Small intestine (tissue), 16 donors: ENCODE results near the gene MYLIP. TPM values are rescaled to one million over a fixed set of nuclear protein-coding genes. Genes with fewer than 3 reads are reported as not detected.

Source experiments
- DNase-seq, 2 donors: peaks; one replicate each; pipeline versions ENCODE4 v3.0.0 to v3.0.0-alpha.2; 2013
- FAIRE-seq: peaks from 2 replicates; lab custom pipeline; 2012; peaks lifted over from hg19 to GRCh38; lab: Jason Lieb, UNC
- H3K27ac ChIP-seq, 3 donors: one replicate each; pipeline ENCODE4 v1.5.1; 2013; ENCODE audit warnings: low read length in 2 of 3, mild to moderate bottlenecking in 2 of 3, control low read depth in 1 of 3, inconsistent platforms in 1 of 3, low read depth in 1 of 3, moderate library complexity in 1 of 3
- H3K27me3 ChIP-seq, 3 donors: one replicate each; pipeline ENCODE4 v1.6.1; 2013; ENCODE audit warnings: low read length in 3 of 3, inconsistent platforms in 1 of 3; ENCODE audit not compliant: control insufficient read depth in 3 of 3, insufficient read depth in 3 of 3
- H3K36me3 ChIP-seq, 3 donors: one replicate each; pipeline ENCODE4 v1.6.1; 2013; ENCODE audit warnings: low read length in 3 of 3, inconsistent platforms in 1 of 3, low read depth in 1 of 3, mild to moderate bottlenecking in 1 of 3, moderate library complexity in 1 of 3; ENCODE audit not compliant: control insufficient read depth in 3 of 3, insufficient read depth in 2 of 3
- H3K4me1 ChIP-seq, 3 donors: one replicate each; pipeline ENCODE4 v1.6.1; 2013; ENCODE audit warnings: low read length in 2 of 3, inconsistent platforms in 1 of 3, low read depth in 1 of 3, mild to moderate bottlenecking in 1 of 3, moderate library complexity in 1 of 3; ENCODE audit not compliant: control insufficient read depth in 3 of 3, insufficient read depth in 2 of 3
- H3K4me3 ChIP-seq, 3 donors: one replicate each; pipeline ENCODE4 v1.5.1; 2013; ENCODE audit warnings: low read length in 3 of 3, control low read depth in 1 of 3, inconsistent platforms in 1 of 3, low read depth in 1 of 3, mild to moderate bottlenecking in 1 of 3, moderate library complexity in 1 of 3
- H3K9me3 ChIP-seq, 2 donors: one replicate each; pipeline ENCODE4 v1.6.1; 2013; ENCODE audit warnings: low read depth in 1 of 2, low read length in 1 of 2; ENCODE audit not compliant: control insufficient read depth in 2 of 2, insufficient read depth in 1 of 2
- WGBS, 3 donors: extraction: QIAGEN DNeasy Blood & Tissue Kit; methylation state at CpG; one replicate each; pipeline ENCODE4 v1.1.7; 2013; 5-methylcytosine and 5-hydroxymethylcytosine counted together
- long read RNA-seq, 10 donors: transcript quantifications; one replicate each; lab custom pipeline, GENCODE V29; 2026
- polyA plus RNA-seq, 4 donors: library from polyadenylated mRNA; stranded (reverse) in 3 of 4; unstranded in 1 of 4; fragments of 200-250 nt in 3 of 4; fragments of 120-200 nt in 1 of 4; gene quantifications; one replicate each; pipeline versions ENCODE4 v1.2.1 to v1.2.3, GENCODE V29; 2013
- donor health status: healthy with polysubstance abuse.
- donor health status: control.
- donor health status: control.
- donor health status: Bipolar disorder and iron deficiency.
- donor health status: healthy.

The MYLIP gene
- polyA plus RNA-seq: 10 to 100 TPM; 10.7 to 51.2 (median 19.0) TPM
- long read RNA-seq, donor 1, transcript MYLIP-202 (7 exons, 1,666 nt): major isoform, 5 of 5 reads
- long read RNA-seq, donor 1, partial matches to known transcripts: 0 of 5 reads
- long read RNA-seq, donor 1, other reads (novel, unspliced or antisense): 0 of 5 reads
- long read RNA-seq, donor 2, partial matches to known transcripts: 0 of 1 reads
- long read RNA-seq, donor 2, other reads (novel, unspliced or antisense): 0 of 1 reads
- long read RNA-seq, donor 3, partial matches to known transcripts: 0 of 1 reads
- long read RNA-seq, donor 3, other reads (novel, unspliced or antisense): 0 of 1 reads
- long read RNA-seq, donor 4: 0 reads
- long read RNA-seq, donor 5, partial matches to known transcripts: 0 of 1 reads
- long read RNA-seq, donor 5, other reads (novel, unspliced or antisense): 0 of 1 reads
- long read RNA-seq, donor 6, partial matches to known transcripts: 0 of 2 reads
- long read RNA-seq, donor 6, other reads (novel, unspliced or antisense): 0 of 2 reads
- long read RNA-seq, donor 7, transcript MYLIP-202 (7 exons, 1,666 nt): major isoform, 5 of 12 reads
- long read RNA-seq, donor 7, partial matches to known transcripts: 7 of 12 reads
- long read RNA-seq, donor 7, other reads (novel, unspliced or antisense): 0 of 12 reads
- long read RNA-seq, donor 8, partial matches to known transcripts: 0 of 1 reads
- long read RNA-seq, donor 8, other reads (novel, unspliced or antisense): 0 of 1 reads
- long read RNA-seq, donor 9: 0 reads
- long read RNA-seq, donor 10, partial matches to known transcripts: 0 of 4 reads
- long read RNA-seq, donor 10, other reads (novel, unspliced or antisense): 0 of 4 reads

DNA sequence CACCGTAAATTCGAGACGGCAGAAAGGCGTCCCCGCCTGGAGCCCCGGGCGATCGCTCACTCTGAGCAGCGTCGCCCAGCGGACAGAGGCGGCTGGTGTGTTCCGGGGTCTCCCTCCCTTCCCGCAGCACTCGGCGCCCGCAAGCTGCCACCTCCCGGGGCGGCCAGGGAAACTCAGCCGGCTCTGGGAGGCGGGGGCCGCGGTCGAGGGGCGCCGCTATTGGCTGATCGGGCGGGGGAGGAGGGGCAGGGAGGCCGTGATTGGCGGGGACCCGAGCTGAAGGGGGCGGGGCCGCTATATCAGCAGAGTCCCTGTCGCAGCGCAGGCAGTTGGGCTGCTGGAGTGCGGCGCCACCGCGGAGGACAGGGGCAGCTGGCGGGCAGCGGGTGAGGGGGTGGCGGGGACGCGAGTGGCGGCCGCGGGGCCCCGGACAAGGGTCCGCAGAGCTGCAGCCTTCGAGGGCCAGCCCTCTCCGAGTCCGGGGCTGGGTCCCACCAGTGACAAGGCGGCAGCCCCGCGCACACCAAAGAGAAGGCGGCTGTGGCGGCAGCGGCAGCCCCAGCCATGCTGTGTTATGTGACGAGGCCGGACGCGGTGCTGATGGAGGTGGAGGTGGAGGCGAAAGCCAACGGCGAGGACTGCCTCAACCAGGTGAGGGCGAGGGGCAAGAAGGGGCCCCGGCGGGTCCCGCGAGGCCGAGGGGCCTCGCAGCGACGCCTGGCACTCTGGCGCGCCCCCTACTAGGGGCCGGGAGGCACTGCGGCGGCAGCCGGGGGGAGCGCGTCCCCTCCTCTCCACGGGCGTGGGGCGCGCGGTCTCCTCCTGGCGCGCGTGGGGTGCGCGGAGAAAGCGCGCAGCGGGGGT is at the start of gene MYLIP:
MYLIP (plus strand) TSS at position 328 of the 864 bp plus-strand sequence; CDS start at position 565, 237 bp downstream.
- H3K27ac ChIP-seq: peak within 1 kb of the TSS; percentile 61 to 98 (median 98)
- H3K9me3 ChIP-seq: no peaks in the 10 kb centered on the region
- no peak for FAIRE-seq
- H3K4me3 ChIP-seq: peak within 1 kb of the TSS; percentile 63 to 98 (median 90)
- WGBS, 3 donors: 0 to 1% (median 1%) methylated on average over 62 to 95 of the region's 95 CpGs
- no peaks in the 10 kb centered on the region for H3K27me3 ChIP-seq
- DNase-seq: peak; percentile 97 to 98
- peaks cover 0 to 5% (median 4%) of the 10 kb centered on the region in 3 donors for H3K36me3 ChIP-seq
- peaks cover 3 to 15% (median 3%) of the 10 kb centered on the region in 3 donors for H3K4me1 ChIP-seq

DNA sequence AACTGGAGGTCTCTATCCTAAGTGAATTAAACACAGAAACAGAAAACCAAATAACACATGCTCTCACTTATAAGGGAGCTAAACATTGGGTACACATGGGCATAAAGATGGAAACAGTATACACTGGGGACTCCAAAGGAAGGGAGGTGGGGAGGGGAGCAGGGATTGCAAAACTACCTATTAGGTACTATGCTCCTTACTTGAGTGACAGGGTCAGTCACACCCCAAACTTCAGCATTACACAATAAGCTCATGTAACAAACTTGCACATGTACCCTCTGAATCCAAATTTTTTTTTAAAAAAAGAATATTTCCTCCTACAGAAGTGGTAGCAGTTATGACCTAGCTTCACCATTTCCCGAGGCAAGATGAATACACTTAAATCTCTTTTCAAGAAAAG is 49.5 kb upstream of the MYLIP start:
- 1 to 50% (median 30%) methylated on average over 1 of the region's 1 CpG for WGBS, 3 donors
- H3K27me3 ChIP-seq: no peaks in the 10 kb centered on the region

DNA sequence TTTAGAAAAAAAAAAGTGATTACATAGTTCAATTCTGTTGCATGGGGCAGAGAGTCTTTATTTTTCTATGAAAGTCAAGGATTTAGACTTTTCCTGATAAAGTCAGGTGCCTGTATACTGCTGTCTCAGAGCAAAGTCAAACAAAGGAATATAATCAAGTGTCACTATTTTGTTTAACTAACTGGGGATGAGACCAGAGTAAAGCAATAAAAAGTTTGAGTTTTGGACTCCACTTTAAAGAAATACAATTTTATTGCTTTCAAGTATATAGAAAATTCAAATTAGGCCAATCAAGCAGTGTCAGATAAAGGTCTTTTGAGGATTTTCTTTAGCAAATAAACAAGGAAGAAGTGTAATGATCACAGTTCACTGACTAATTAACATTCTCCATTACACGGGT is 48.7 kb upstream of the MYLIP start:
- Histone ChIP-seq H3K36me3 (no peaks in the 10 kb centered on the region), H3K4me1 (peaks cover 0 to 12% (median 2%) of the 10 kb centered on the region in 3 donors), H3K9me3 (no peaks in the 10 kb centered on the region), H3K27me3 (no peaks in the 10 kb centered on the region), H3K4me3 (no peak overlapping the region), H3K27ac (no peak overlapping the region)
- FAIRE-seq: no peak
- peak in 1 of 2 donors; percentile 56 for DNase-seq
- WGBS, 3 donors: 14 to 43% (median 34%) methylated on average over 1 of the region's 1 CpG

More for the DNA sequence above, 49.5 kb upstream of the MYLIP start:
- Histone ChIP-seq H3K27ac (no peak overlapping the region), H3K4me1 (peaks cover 0 to 12% (median 2%) of the 10 kb centered on the region in 3 donors), H3K4me3 (no peak overlapping the region), H3K9me3 (no peaks in the 10 kb centered on the region), H3K36me3 (no peaks in the 10 kb centered on the region)
- no peak for DNase-seq
- FAIRE-seq: no peak

DNA sequence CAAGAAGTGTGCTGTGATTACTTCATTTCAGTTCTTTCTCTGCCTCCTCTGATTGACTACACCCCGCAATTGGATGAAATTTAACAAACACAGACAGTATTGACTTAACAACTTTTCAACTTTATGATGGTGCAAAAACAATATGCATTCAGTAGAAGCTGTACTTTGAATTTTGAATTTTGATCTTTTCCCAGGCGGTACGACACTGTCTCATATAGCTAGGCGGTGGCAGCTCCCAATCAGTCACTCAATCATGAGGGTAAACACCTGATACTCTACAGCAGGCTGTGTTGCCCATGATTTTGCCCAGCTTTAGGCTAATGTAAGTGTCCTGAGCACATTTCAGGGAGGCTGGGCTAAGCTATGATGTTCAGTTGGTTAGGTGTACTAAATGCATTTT is 47.6 kb upstream of the MYLIP start:
- H3K4me1 ChIP-seq: peaks cover 0 to 12% (median 2%) of the 10 kb centered on the region in 3 donors
- WGBS, 3 donors: 14 to 65% (median 26%) methylated on average over 4 of the region's 4 CpGs
- DNase-seq: peak; percentile 13 to 50

DNA sequence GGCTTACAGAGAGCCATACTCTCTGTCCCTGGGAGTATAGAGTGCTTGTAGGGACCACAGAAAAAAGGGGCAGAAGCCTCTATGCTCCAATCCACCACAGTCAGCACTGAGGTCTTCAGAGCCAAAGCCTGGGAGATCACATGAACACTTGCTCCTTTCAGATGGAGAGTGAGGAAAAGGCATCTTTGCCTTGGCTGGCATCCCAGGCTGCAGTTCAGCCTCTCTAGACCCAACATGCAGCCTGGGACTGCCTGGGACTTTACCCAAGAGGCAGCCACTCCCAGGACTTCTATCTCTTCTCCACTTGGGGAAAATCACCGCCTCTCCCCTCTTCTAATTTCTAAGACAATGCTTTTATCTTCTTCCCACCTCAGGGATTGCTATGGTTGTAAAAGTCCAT is 46.5 kb upstream of the MYLIP start:
- H3K4me1 ChIP-seq: peaks cover 0 to 12% (median 2%) of the 10 kb centered on the region in 3 donors
- DNase-seq (no peak), FAIRE-seq (no peak)
- H3K4me3 ChIP-seq: no peak overlapping the region
- H3K9me3 ChIP-seq: no peaks in the 10 kb centered on the region
- peaks cover 0 to 3% (median 0%) of the 10 kb centered on the region in 3 donors for H3K27me3 ChIP-seq
- H3K27ac ChIP-seq: no peak overlapping the region
- H3K36me3 ChIP-seq: no peaks in the 10 kb centered on the region
- WGBS, 3 donors: 19 to 80% (median 64%) methylated on average over 1 of the region's 1 CpG

More for the DNA sequence above, 47.6 kb upstream of the MYLIP start:
- Histone ChIP-seq H3K36me3 (no peaks in the 10 kb centered on the region), H3K9me3 (no peaks in the 10 kb centered on the region), H3K27ac (no peak overlapping the region), H3K27me3 (no peaks in the 10 kb centered on the region), H3K4me3 (no peak overlapping the region)
- no peak for FAIRE-seq

DNA sequence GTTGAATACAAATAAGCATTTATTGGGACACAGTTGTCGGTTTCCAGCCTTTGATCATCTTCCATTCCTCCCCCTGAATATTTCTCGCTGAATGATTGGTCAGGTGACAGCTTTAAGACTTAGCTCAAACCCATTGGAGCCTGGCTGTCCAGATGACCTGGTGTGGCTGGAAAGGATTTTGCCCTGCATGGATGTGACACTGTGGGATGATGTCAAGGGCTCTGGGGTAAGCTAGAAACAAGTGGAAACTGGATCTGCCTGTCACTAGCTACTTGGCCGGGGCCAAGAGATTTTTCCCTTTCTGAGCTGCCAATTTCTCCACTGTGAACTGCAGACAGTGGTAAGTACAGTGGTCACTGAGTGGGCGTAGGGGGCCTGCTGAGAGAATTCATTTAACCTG is 41.9 kb upstream of the MYLIP start:
- H3K27me3 ChIP-seq: peaks cover 0 to 3% (median 0%) of the 10 kb centered on the region in 3 donors
- FAIRE-seq (no peak), DNase-seq (no peak)
- no peak overlapping the region for H3K4me3 ChIP-seq
- no peaks in the 10 kb centered on the region for H3K9me3 ChIP-seq
- H3K4me1 ChIP-seq: no peaks in the 10 kb centered on the region
- H3K36me3 ChIP-seq: no peaks in the 10 kb centered on the region
- no peak overlapping the region for H3K27ac ChIP-seq
- WGBS, 3 donors: 56 to 79% (median 71%) methylated on average over 4 of the region's 4 CpGs

DNA sequence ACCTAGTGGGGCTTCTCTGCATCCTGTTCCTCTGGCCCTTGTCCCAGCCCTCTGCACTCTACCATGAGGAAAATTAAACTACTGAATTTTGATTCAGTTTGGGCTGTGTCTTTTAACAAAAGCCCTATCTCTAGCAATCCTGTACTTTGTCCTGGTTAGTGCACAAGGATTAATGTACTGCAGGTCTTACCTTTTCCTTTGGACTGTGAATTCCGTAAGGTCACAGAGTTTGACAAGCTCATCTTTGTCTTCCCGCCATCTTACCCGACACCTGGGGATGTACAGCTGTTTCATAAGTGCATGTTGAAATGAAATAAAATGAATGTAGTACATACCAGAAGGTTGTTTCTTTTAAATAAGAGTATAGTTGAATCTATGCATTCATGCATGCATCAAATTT is 41.5 kb upstream of the MYLIP start:
- no peak for FAIRE-seq
- Histone ChIP-seq H3K4me1 (no peaks in the 10 kb centered on the region), H3K36me3 (no peaks in the 10 kb centered on the region), H3K27ac (no peak overlapping the region), H3K9me3 (no peaks in the 10 kb centered on the region), H3K4me3 (no peak overlapping the region), H3K27me3 (peaks cover 0 to 3% (median 0%) of the 10 kb centered on the region in 3 donors)
- WGBS, 3 donors: 49 to 90% (median 77%) methylated on average over 3 of the region's 3 CpGs
- peak; percentile 11 to 53 for DNase-seq
